Right ventricle myocardium inferior (tissue), 1 donor: ENCODE data around the gene BACE1-AS. TPM values are rescaled to one million over a fixed set of nuclear protein-coding genes. Genes with fewer than 3 reads are reported as not detected.
"Not testable (repeated sequence)": the region's sequence is repeated elsewhere in the genome, so short reads cannot be mapped to it uniquely, and the experiment has no call there.

Experiments
- ATAC-seq: fragments of 200-7000 bp; cut with Tn5 transposase; one replicate; pipeline ENCODE4 v1.9.1; 2020; ENCODE audit warnings: mild to moderate bottlenecking, moderate library complexity
- DNase-seq: peaks from one replicate; pipeline ENCODE4 v3.0.0; 2021; ENCODE audit errors: missing footprints
- intact Hi-C: fragments of 100-400 bp; cut with DNase I; formaldehyde crosslinking; loops from one replicate; pipeline ENCODE4 v1.11.0; 2022
- total RNA-seq: library from RNA; stranded (reverse); fragmentation: NEBNext Ultra II Directional; extraction: Animal tissue kit (Norgen Biotek cat#: 25700); gene quantifications from one replicate; pipeline ENCODE4 v1.2.1, GENCODE V29; 2021
- donor health status: DM: no; HTN: yes; CAD: no; lungs with severe emphysema.

The BACE1-AS gene
- total RNA-seq, 1 donor from 2014 or later, result 7.7 TPM

GRCh38 chr11:117315285-117316196 lies 24.4 kb downstream of the BACE1-AS start:
- intact Hi-C loops, result loop anchor here (5.0 kb wide), 1 partner anchor 83 kb away; the partner anchor contains the start of genes PCSK7 and RNF214
- peak; percentile 14 for ATAC-seq
- peak; percentile 79 for DNase-seq

- DNase-seq, result peak; percentile 85
- peak; percentile 97 for ATAC-seq
- intact Hi-C loops, result loop anchor here (5.0 kb wide), 1 partner anchor 84 kb away; the partner anchor contains the start of genes PCSK7 and RNF214
Observed at GRCh38 chr11:117316197-117316961, 25.2 kb downstream of the BACE1-AS start, which contains the start of gene BACE1. Gene BACE1, minus strand, starts transcription at chr11:117316256. Its CDS starts 461 bp downstream, at chr11:117315795.

- ATAC-seq, result no peak
- intact Hi-C loops, result loop anchor here (5.0 kb wide), 1 partner anchor 86 kb away; the partner anchor contains the start of genes PCSK7 and RNF214
- no peak for DNase-seq
Observed at GRCh38 chr11:117318738-117319137, 27.6 kb downstream of the BACE1-AS start.

- DNase-seq (no peak), ATAC-seq (no peak)
- intact Hi-C loops, result loop anchor here (5.0 kb wide), 1 partner anchor 87 kb away; the partner anchor contains the start of genes PCSK7 and RNF214
Observed at GRCh38 chr11:117319214-117319840, 28.2 kb downstream of the BACE1-AS start.

- ATAC-seq, DNase-seq: not testable (repeated sequence)
- intact Hi-C loops, result loop anchor here (5.0 kb wide), 1 partner anchor 230 kb away; the partner anchor contains the start of gene SIK3
Observed at GRCh38 chr11:117327255-117327566, 36.1 kb downstream of the BACE1-AS start.

- intact Hi-C loops, result loop anchor here (5.0 kb wide), 1 partner anchor 230 kb away; the partner anchor contains the start of gene SIK3
- DNase-seq (peak; percentile 98), ATAC-seq (peak; percentile 97)
Observed at GRCh38 chr11:117327567-117328374, 36.6 kb downstream of the BACE1-AS start, which contains the start of gene CEP164. Gene CEP164, plus strand, starts transcription at chr11:117327854. Its CDS starts 10,733 bp downstream, at chr11:117338587.

- intact Hi-C loops, result loop anchor here (5.0 kb wide), 1 partner anchor 231 kb away; the partner anchor contains the start of gene SIK3
- ATAC-seq (peak; percentile 71), DNase-seq (no peak)
Observed at GRCh38 chr11:117328375-117329010, 37.3 kb downstream of the BACE1-AS start.

GRCh38 chr11:117332843-117333242 lies 41.7 kb downstream of the BACE1-AS start:
- intact Hi-C loops, result no loop called here
- DNase-seq (no peak), ATAC-seq (no peak)

GRCh38 chr11:117333917-117334316 lies 42.8 kb downstream of the BACE1-AS start:
- ATAC-seq (no peak), DNase-seq (no peak)
- intact Hi-C loops, result no loop called here

GRCh38 chr11:117334896-117335295 lies 43.8 kb downstream of the BACE1-AS start:
- ATAC-seq, result no peak
- DNase-seq, result no peak
- intact Hi-C loops, result no loop called here

- intact Hi-C loops, result no loop called here
- DNase-seq (no peak), ATAC-seq (no peak)
Observed at GRCh38 chr11:117335399-117335798, 44.3 kb downstream of the BACE1-AS start.

GRCh38 chr11:117337076-117337475 lies 45.9 kb downstream of the BACE1-AS start:
- DNase-seq (no peak), ATAC-seq (no peak)
- intact Hi-C loops, result no loop called here

Other genes starting within 250 kb of the BACE1-AS start
- 28.7 TPM for gene SIK3, start 192.9 kb upstream of the BACE1-AS start, total RNA-seq
- 52.3 TPM for gene PAFAH1B2, start 147.1 kb upstream of the BACE1-AS start, total RNA-seq
- gene SIDT2, start 112.6 kb upstream of the BACE1-AS start, total RNA-seq, result 26.1 TPM
- gene TAGLN, start 92.0 kb upstream of the BACE1-AS start, total RNA-seq, result 122 TPM
- gene PCSK7, start 59.3 kb upstream of the BACE1-AS start, total RNA-seq, result 26.7 TPM
- gene RNF214, start 58.7 kb upstream of the BACE1-AS start, total RNA-seq, result 17.3 TPM
- 10.7 TPM for gene BACE1, start 24.9 kb downstream of the BACE1-AS start, total RNA-seq
- 4.7 TPM for gene CEP164, start 36.5 kb downstream of the BACE1-AS start, total RNA-seq